Activated CD4-positive, alpha-beta T cell treated with anti-CD3 and anti-CD28 coated beads, Interleukin-2, amount 50 U/mL, for 24 hours (primary cell): ENCODE measurements around the gene ZSCAN20.
"Not testable (repeated sequence)": the region's sequence is repeated elsewhere in the genome, so short reads cannot be mapped to it uniquely, and the experiment has no call there.

Experiments
- DNase-seq, 2 donors: peaks; one replicate each; pipeline ENCODE4 v3.0.0-alpha.2; 2020; ENCODE audit warnings: low read depth in 1 of 2, low spot score in 1 of 2

ZSCAN20 gene

DNA sequence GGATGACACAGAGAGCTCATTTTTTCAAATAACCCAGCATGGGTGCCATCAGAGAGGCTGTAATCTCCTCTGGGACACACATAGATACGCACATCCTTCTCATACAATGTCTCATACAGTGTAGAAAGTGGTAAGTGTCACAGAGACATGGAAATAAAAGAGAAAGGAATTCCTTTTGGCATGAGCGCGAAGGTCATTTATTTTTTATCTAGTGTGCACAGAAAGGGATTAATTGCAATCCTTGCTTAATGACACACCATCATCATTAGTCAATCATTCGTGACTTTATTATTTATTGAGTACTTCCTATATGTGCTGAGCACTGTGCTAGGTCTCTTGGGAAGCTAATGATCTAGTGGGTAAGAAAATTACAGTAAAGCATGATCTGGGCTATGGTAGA, 5.0 kb downstream of the ZSCAN20 start:
- DNase-seq = no peak

DNA sequence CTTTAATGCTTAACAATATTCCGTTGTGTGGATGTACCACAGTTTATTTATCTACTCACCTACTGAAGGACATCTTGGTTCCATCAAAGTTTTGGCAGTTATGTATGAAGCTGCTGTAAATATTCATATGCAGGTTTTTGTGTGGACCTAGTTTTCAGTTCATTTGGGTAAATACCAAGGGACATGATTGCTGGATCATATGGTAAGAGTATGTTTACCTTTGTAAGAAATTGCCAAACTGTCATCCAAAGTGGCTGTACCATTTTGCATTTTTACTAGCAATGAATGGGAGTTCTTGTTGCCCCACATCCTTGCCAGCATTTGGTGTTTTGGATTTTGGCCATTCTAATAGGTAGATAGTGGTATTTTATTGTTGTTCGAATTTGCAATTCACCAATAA, 10.0 kb downstream of the ZSCAN20 start:
- DNase-seq = no peak

DNA sequence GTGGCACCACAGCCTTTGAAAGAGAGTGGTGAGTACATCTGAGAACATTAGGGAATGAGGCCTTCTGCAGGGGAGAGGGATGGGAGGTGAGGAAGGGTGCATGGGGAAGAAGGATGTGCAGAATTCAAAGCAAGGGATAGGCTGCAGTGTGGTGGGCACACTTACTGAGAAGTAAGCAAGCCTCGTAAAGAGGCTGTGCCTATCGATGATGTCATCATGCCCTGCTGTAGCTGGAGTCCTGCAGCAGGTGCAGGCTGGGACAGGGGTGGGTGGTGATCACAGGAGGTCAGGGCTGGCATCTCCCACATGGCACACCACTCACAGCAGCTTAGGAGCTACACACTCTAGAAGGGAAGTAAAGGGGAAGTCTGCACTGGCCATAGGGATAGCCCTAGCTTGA, 16.2 kb downstream of the ZSCAN20 start:
- no peak for DNase-seq

DNA sequence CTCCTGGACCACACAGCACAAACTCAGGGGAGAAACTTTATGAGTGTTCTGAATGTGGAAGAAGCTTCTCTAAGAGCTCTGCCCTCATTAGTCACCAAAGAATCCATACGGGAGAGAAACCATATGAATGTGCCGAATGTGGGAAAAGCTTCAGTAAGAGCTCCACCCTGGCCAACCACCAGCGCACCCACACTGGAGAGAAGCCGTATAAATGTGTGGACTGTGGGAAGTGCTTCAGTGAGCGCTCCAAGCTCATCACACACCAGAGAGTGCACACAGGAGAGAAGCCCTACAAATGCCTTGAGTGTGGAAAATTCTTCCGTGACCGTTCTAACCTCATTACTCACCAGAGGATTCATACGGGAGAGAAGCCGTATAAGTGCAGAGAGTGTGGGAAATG, 22.5 kb downstream of the ZSCAN20 start:
- DNase-seq = no peak

DNA sequence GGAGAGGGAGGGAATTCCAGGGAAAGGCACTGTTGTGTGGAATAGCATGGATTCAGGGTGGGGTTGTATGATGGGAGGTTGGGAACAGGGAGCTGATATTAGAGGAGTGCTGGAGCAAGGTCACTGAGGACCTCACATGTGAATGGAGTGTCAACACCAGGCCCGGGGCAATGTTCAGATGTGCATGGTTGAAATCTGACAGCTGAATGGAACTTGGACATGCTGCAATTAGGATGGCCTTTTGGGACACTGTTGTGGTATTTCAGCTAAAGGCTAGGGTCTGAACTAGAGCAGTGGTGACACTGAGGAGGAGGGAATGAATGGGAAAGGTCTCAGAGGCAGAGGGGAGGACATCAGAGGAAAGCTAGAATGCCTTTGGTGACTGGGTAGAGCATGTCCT, 25.0 kb downstream of the ZSCAN20 start:
- DNase-seq = no peak

DNA sequence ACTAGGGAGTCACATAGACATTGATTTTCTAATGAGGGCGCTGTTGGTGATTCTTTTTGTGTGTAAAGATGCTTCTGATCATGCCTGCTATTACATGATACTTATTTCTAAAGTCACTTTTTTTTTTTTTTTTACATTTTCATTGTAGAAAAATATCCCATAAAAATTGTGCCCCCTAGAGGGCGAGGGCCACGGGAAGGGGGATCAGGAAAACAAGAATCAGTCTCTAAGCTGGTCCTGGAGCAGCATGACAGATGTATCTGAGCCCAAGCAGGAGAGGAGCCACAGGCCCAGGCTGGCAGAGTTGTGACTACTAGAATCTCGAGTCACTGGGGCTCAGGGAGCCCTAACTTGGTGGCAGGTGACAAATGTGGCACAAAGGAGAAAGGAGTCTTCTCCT, 28.1 kb downstream of the ZSCAN20 start:
- DNase-seq = no peak

DNA sequence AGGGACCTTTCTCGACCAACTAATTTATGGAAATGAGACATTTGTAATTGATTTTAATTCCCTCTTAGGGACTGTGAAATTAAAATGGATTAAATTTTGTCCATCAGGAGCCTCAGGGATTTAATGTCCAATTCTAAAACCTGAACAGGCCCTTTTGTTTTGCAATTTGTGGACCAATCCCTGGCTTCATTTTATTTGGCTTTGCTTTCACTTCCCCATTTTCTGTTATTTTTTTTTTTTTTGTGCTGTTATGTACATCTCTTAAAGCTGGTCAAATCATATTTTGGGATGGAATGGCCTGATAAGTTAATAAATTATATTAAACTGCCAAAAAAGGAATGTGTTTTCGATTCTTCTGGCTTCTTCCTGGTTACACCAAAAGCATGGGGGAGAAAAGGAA, 28.9 kb downstream of the ZSCAN20 start:
- DNase-seq = no peak

DNA sequence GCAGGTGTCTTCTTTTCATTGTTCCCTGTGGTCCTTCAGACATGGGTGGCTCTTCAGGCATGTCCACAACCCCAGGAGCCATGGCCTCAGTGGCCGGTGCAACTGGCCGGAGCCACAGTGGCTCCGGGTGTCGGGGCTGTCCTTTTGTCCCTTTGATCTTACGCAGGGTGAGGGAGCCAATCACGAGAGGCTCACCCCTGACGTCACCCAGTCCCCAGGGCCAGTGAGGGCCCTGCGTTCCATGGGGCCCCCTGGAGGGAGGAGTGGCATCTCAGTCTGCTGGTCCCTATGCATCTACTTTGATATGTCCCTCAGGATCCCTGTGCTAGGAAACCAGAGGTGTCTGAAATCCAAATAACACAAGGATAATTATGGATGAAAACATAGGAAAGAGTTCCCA, 29.3 kb downstream of the ZSCAN20 start:
- no peak for DNase-seq

DNA sequence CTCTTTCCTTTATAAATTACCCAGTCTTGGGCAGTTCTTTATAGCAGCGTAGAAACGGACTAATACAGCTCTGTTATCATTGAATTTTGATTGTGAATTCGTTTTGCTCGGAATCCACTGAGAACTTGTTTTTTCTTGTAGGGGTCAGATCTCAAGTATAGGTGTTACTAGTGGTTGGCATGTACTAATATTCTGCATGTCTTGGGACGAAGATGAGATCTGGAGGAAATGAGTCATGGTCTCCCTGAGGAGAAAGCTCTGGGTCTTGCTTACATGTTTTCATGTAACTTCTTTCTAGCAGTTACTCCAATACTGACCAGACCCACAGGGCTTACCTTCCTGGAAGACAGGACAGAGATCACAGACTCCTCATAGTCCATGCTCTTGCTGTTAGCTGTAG, 30.3 kb downstream of the ZSCAN20 start:
- no peak for DNase-seq

DNA sequence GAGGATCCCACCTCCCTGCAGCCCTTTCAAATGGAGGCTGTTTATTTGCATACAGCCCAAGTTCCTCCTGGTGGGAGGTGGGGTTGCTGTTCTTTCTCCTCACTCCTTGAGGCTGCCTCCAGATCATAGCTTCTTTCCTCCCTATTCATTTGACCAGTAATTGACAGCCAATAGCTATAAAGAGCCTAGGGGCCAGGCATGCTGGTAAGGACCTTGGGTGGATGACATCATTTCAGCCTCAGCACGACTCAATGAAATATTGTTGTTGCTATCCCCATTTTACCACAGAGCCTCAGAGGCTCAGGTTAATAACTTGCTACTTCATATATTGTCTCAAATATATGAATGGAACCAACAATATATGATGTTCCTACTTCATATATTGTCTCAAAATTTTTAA, 31.1 kb downstream of the ZSCAN20 start:
- no peak for DNase-seq

DNA sequence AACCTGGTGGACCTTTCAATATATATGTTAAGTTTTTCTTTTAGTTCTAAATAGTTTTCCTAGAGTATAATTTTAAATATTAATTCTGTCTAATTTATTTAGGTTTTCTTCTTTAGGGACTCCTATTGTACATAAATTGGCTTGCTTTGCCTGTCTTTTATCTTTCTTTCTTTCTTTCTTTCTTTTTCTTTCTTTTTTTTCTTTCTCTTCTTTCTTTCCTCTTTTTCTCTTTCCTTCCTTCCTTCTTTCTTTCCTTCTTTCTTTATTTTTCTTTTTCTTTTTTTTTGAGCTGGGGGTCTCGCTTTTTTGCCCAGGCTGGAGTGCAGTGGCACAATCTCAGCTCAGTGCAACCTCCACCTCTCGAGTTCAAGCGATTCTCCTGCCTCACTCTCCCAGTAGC, 35.2 kb downstream of the ZSCAN20 start:
- DNase-seq = no peak

DNA sequence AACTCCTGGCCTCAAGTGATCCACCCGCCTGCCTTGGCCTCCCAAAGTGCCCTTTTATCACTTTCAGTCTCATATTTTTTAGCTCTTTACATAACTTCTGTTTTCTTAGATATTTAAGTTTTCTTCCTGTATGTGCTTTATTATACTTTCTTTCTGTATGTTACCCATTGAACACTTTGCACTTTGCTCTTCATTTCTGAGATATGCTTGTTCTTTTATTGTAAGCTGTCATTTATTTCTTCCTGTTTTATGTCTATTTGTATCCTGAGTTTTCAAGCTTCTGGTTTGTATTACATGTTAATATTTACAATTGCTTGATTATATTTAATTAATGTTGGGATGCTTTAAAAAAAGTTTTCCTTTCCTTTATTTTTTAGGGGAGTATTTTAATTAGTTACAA, 35.7 kb downstream of the ZSCAN20 start:
- no peak for DNase-seq

DNA sequence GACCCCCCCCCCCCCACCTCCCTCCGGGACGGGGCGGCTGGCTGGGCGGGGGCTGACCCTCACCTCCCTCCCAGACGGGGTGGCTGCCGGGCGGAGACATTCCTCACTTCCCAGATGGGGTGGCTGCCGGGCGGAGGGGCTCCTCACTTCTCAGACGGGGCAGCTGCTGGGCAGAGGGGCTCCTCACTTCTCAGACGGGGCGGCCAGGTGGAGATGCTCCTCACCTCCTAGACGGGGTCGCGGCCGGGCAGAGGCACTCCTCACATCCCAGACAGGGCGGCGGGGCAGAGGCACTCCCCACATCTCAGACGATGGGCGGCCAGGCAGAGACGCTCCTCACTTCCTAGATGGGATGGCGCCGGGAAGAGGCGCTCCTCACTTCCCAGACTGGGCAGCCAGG, 36.8 kb downstream of the ZSCAN20 start:
- not testable (repeated sequence) for DNase-seq

DNA sequence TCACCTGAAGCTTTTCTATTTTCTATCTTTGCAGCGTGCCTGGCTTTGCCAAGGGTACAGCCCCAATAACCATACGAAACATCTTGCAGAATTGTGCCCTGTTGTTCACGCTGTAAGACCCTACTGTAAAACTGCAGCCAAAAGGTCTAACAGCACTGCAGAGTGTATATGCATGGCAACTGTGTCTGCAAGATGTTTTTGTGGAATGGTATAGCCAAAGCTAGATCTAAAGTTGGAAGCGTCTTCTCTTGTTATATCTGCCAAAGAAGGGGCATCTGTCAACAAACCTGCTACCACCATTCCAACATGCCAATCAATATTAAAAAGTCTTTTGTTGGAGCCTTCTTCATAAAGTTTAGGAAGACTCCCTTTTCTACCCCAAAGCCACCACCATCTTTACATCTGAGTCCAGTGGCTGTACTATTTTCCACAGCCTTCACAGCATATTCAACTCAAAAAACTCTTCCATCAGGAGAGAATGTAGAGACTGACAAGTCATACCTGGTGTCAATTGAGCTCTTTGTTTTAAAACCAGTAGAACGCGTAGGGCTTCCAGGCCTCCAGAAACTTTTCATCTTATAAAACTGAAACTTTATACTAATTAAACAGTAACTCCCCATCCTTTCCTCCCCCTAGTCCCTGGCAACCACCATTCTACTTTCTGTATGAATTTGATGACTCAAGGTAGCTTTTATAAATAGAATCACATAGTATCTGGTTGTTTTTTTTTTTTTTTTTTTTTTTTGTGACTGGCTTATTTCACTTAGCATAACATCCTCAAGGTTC, 40.0 kb downstream of the ZSCAN20 start:
- DNase-seq = peak in 1 of 2 donors; percentile 7

DNA sequence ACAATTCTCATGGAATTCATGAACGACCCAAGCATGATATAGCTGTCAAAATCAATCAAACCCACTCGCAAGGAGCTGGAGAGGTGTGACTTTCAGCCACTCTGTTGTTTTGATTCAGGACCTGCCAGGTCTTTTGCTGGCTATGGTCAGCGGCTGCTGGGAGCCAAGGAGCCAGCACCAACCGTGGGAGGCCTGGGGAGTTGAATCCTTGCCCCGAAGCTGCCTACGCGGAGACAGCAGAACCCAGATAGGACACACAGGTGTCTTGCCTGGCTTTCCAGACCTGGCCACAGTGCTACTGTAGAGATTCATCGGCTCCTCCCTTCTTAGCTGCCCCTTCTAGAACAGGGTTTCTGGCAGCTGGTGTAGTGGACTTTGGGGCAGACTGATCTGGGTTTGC, 42.7 kb downstream of the ZSCAN20 start:
- DNase-seq = no peak

DNA sequence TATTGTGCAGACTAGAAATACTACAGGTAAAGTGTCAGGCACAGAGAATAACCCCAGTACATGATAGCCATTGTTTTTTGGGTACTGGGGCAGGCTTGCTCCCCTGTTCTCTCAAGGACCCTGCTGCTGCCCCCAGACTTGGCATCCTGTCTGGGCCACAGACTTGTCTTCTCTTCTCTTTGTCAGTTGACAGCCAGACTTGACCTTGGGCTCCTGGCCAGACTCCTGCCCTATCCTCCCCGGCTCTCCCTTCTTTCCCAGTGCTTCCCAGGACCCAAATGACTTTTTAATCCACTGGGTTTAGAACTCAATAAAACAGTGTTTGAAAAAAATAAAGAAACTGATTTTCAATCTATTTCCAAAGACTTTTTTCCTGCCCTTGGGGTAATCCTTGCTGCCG, 43.2 kb downstream of the ZSCAN20 start:
- no peak for DNase-seq

DNA sequence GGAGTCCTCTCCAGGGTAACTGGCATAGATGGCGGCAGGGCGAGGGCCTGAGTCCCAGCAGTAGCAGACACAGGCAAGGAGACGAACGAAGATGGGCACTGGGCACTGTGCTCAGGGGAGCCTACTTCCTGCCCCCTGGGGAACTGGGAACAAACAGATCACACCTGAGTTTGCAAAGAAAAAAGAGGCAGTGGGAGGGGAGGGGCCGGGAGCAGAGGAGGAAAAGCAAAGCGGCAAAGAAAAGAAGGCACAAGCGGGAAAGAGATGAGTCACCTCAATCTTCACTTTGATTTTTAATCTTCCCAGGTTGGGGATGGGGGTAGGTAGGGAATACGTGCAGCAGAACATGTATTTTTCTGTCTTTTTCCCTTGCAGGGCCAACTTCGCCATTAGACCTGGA, 44.0 kb downstream of the ZSCAN20 start:
- DNase-seq = no peak

DNA sequence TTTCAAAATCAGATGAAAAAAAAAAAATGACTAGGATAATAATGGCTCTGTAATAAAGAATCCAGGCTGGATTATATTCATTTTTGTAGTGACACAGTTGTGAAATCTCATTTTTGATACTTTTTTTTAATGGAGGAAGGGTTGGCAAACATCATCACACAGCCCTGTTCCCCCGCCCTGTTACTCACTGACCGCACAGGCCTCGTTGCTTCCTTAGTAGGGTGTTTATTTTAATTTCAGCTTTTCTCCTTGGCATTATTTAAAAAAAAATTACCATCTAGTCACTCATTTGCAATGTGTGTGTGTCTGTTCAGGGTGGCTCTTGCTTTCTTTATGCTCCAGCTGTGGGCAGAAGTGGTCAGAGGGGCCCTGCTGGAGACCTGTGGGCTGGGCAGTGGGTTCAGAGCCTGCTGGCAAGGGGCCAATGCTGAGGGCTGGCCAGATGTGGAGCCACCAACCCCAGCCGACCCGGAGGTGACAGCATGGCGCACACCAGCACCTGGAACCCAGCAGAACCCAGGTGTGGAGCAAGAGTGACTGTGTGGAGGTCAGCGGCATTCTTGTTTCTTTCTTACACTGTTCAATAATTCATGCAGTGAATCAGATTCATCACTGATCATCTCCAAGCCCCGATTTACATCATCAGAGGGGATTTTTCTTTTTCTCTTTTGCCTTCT, 44.6 kb downstream of the ZSCAN20 start:
- no peak for DNase-seq

DNA sequence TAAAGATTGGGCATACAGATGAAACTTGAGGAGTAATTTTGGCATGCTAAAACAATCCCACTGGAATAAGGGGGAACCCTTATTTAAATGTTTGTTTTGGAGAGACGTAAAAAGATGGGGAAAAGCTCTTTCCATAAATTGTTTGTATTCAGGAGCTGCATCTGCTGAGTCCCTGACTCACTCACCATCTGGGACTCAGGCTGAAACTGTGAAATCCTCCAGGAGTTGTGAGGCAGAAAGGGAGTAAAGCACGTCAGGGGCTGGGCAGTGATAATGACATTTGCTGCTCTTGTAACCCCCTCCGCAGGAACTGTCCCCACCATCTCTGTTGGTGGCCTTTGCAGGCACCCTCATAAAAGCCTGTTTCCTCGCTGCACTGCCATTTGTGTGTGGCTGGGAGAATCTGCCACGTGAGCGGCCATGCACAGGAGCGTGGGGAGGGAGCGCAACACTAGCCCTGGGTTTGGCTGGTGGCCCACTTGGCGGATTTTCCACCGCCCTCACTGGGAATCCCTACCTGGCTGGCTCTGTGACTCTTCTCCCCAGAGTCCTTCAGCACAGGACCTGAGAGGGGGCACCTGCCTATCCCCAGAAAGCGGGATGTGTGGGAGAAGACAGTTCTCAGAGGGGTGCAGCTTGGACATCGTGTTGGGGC, 45.3 kb downstream of the ZSCAN20 start:
- no peak for DNase-seq

DNA sequence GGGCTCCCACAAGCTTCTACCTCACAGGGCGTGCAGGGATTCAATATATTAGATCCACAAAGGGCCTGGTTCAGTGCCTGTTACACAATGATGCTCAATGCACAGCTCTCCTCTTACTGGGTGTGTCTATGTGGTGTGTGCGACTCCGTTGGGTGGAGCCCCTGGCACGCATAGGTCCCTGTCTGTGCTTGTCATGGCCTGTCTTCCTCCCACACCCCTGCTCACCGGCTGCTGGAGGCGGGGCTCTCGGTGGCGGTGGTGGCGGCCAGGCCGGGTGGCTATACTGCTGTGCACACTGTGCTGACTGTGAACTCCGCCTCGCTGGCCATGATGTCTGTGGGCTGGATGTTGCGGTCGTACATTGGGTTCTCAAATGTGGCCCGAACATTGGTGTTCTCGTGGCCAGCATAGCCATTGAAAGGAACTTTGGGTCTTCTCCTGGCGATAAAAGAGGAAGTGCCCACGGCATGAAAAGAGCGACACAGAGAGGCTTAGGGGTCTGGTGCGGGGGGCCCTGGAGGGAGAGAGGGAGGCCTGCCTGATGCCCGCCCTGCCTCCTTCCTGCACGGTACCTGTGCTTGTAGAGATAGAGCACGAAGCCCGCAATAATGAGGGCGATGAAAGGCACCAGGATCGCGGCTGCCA, 46.9 kb downstream of the ZSCAN20 start:
- DNase-seq = no peak

DNA sequence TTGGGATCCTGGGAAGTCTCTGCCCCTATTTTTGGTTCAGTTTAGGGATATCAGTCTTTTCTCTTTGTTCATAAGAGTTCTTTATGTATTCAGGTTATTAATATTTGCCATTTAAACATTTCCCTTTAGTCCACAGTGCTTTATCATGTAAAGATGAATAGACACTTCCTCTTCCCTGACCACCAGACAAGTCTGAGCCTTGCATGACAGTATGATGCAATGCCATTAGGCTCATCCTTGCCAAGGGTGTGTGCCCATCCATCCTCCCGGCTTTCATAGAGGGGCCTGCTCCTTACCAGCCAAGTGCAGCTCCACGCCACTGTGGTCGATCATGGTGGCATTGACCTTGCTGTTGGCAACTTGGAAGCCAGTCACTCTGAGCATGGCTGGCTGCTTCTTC, 52.1 kb downstream of the ZSCAN20 start:
- DNase-seq = no peak

DNA sequence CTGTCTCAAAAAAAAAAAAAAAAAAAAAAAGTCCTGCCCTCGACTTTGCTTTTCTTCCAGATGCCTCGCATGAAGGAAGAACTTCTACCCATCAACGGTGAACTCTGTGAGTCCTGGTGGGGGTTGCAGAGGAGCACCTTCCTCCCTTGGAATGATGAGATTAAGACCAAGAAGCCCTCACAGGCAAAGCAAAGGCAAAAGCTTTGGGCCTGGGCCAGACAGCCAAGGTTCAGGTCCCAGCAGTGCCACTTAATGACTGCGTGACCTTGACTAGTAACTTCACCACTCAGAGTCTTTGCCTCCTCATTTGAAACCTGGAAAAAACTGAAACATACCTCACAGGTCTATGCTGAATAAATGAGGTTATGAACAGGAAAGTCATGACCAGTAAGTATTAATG, 55.5 kb downstream of the ZSCAN20 start:
- DNase-seq = no peak
